HEK293 (cell line): ENCODE data around the gene CLIC4.

ENCODE experiments used
- CTCF ChIP-seq: fragments of 450-650 bp; formaldehyde crosslinking; IDR thresholded peaks from 2 replicates; pipeline ENCODE4 v1.5.1; 2016; ENCODE audit warnings: missing biosample characterization, missing genetic modification characterization
- PBX3 ChIP-seq: sonication (generic); formaldehyde crosslinking; IDR thresholded peaks from 2 replicates; pipeline ENCODE4 v1.8.1; 2022; ENCODE audit warnings: mild to moderate bottlenecking, moderate library complexity, missing genetic modification reagents
- SP2 ChIP-seq: fragments of 450-650 bp; formaldehyde crosslinking; IDR thresholded peaks from 2 replicates; pipeline ENCODE4 v1.5.1; 2016; ENCODE audit warnings: missing biosample characterization, missing genetic modification characterization
- TRIM28 ChIP-seq: IDR thresholded peaks from 2 replicates; pipeline ENCODE4 v1.6.1; 2011; ENCODE audit warnings: low read length, control low read depth, borderline replicate concordance
- ZBTB1 ChIP-seq: fragments of 450-650 bp; formaldehyde crosslinking; IDR thresholded peaks from 2 replicates; pipeline ENCODE4 v1.5.1; 2016; ENCODE audit warnings: missing biosample characterization, missing genetic modification characterization
- ZBTB7A ChIP-seq: fragments of 450-650 bp; formaldehyde crosslinking; IDR thresholded peaks from 2 replicates; pipeline ENCODE4 v1.5.1; 2016; ENCODE audit warnings: low read depth, missing biosample characterization, missing genetic modification characterization
- ZNF202 ChIP-seq: fragments of 450-650 bp; formaldehyde crosslinking; IDR thresholded peaks from 2 replicates; pipeline ENCODE4 v1.5.1; 2016; ENCODE audit warnings: missing biosample characterization, missing genetic modification characterization, borderline replicate concordance
- ZNF449 ChIP-seq: fragments of 450-650 bp; formaldehyde crosslinking; IDR thresholded peaks from 2 replicates; pipeline ENCODE4 v1.5.1; 2017; ENCODE audit warnings: missing biosample characterization, mild to moderate bottlenecking, missing genetic modification characterization, moderate library complexity
- ZNF645 ChIP-seq: fragments of 450-650 bp; formaldehyde crosslinking; IDR thresholded peaks from 2 replicates; pipeline ENCODE4; 2016; ENCODE audit warnings: missing biosample characterization, missing genetic modification characterization
- ZNF791 ChIP-seq: fragments of 450-650 bp; formaldehyde crosslinking; IDR thresholded peaks from 2 replicates; pipeline ENCODE4 v1.5.1; 2016; ENCODE audit warnings: missing biosample characterization, missing genetic modification characterization
- TF ChIP-seq, protein P1 (sequence below): fragments of 450-650 bp; formaldehyde crosslinking; IDR thresholded peaks from 2 replicates; pipeline ENCODE4 v1.5.1; 2016; ENCODE audit warnings: missing biosample characterization, missing genetic modification characterization
- TF ChIP-seq, protein P2 (sequence below): fragments of 450-650 bp; formaldehyde crosslinking; IDR thresholded peaks from 2 replicates; pipeline ENCODE4 v1.5.1; 2016; ENCODE audit warnings: missing biosample characterization, missing genetic modification characterization, low read depth
- TF ChIP-seq, protein P3 (sequence below): fragments of 450-650 bp; formaldehyde crosslinking; IDR thresholded peaks from 2 replicates; pipeline ENCODE4 v1.5.1; 2017; ENCODE audit warnings: missing biosample characterization, missing genetic modification characterization

GRCh38 chr1:24867084-24867870, 122.0 kb downstream of the CLIC4 start:
- no peak for TF ChIP-seq ZNF202 (tag by site-specific recombination)
- no peak for TF ChIP-seq CTCF (tag by site-specific recombination)
- TF ChIP-seq, protein P1, sequence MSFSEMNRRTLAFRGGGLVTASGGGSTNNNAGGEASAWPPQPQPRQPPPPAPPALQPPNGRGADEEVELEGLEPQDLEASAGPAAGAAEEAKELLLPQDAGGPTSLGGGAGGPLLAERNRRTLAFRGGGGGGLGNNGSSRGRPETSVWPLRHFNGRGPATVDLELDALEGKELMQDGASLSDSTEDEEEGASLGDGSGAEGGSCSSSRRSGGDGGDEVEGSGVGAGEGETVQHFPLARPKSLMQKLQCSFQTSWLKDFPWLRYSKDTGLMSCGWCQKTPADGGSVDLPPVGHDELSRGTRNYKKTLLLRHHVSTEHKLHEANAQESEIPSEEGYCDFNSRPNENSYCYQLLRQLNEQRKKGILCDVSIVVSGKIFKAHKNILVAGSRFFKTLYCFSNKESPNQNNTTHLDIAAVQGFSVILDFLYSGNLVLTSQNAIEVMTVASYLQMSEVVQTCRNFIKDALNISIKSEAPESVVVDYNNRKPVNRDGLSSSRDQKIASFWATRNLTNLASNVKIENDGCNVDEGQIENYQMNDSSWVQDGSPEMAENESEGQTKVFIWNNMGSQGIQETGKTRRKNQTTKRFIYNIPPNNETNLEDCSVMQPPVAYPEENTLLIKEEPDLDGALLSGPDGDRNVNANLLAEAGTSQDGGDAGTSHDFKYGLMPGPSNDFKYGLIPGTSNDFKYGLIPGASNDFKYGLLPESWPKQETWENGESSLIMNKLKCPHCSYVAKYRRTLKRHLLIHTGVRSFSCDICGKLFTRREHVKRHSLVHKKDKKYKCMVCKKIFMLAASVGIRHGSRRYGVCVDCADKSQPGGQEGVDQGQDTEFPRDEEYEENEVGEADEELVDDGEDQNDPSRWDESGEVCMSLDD (tag by site-specific recombination) = no peak
- TF ChIP-seq, protein P2, sequence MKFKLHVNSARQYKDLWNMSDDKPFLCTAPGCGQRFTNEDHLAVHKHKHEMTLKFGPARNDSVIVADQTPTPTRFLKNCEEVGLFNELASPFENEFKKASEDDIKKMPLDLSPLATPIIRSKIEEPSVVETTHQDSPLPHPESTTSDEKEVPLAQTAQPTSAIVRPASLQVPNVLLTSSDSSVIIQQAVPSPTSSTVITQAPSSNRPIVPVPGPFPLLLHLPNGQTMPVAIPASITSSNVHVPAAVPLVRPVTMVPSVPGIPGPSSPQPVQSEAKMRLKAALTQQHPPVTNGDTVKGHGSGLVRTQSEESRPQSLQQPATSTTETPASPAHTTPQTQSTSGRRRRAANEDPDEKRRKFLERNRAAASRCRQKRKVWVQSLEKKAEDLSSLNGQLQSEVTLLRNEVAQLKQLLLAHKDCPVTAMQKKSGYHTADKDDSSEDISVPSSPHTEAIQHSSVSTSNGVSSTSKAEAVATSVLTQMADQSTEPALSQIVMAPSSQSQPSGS (tag by site-specific recombination) = no peak
- no peak for TF ChIP-seq ZNF791
- TF ChIP-seq ZBTB7A = no peak
- TF ChIP-seq ZNF645 (tag by site-specific recombination) = no peak
- no peak for TF ChIP-seq ZBTB1 (tag by site-specific recombination)
- no peak for TF ChIP-seq PBX3 (CRISPR knock-in tag)
- no peak for TF ChIP-seq SP2 (tag by site-specific recombination)
- TF ChIP-seq, protein P3, sequence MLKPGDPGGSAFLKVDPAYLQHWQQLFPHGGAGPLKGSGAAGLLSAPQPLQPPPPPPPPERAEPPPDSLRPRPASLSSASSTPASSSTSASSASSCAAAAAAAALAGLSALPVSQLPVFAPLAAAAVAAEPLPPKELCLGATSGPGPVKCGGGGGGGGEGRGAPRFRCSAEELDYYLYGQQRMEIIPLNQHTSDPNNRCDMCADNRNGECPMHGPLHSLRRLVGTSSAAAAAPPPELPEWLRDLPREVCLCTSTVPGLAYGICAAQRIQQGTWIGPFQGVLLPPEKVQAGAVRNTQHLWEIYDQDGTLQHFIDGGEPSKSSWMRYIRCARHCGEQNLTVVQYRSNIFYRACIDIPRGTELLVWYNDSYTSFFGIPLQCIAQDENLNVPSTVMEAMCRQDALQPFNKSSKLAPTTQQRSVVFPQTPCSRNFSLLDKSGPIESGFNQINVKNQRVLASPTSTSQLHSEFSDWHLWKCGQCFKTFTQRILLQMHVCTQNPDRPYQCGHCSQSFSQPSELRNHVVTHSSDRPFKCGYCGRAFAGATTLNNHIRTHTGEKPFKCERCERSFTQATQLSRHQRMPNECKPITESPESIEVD (tag by site-specific recombination) = no peak
- no peak for TF ChIP-seq ZNF449 (tag by site-specific recombination)
- TF ChIP-seq TRIM28 = no peak
